Sigmoid colon (tissue), 7 donors: Measurements from ENCODE around the gene CD80. TPM values are rescaled to one million over a fixed set of nuclear protein-coding genes. Genes with fewer than 3 reads are reported as not detected.

Experiments
- DNase-seq: peaks from one replicate; pipeline ENCODE4 v3.0.0-alpha.2; 2019
- H3K27ac ChIP-seq, 4 donors: fragments of 200-600 bp; sonication (generic); one replicate each; pipeline ENCODE4 v1.5.1; 2016 to 2019; ENCODE audit warnings: mild to moderate bottlenecking in 1 of 4
- H3K27me3 ChIP-seq, 3 donors: fragments of 200-600 bp; sonication (generic); one replicate each; pipeline ENCODE4 v1.5.1; 2019; ENCODE audit warnings: mild to moderate bottlenecking in 1 of 3
- H3K36me3 ChIP-seq, 4 donors: fragments of 200-600 bp; sonication (generic); one replicate each; pipeline ENCODE4 v1.5.1; 2016 to 2019
- H3K4me1 ChIP-seq, 4 donors: fragments of 200-600 bp; sonication (generic); one replicate each; pipeline ENCODE4 v1.5.1; 2017 to 2019
- H3K4me3 ChIP-seq, 4 donors: fragments of 200-600 bp; sonication (generic); one replicate each; pipeline ENCODE4 v1.5.1; 2017 to 2019; ENCODE audit warnings: mild to moderate bottlenecking in 2 of 4, moderate library complexity in 1 of 4
- H3K9me3 ChIP-seq, 4 donors: fragments of 200-600 bp in 3 of 4; sonication (generic) in 3 of 4; one replicate each; pipeline versions ENCODE4 v1.5.1 to v1.6.1; 2013 to 2019
- EP300 ChIP-seq, 4 donors: sonication (generic); formaldehyde crosslinking; IDR thresholded peaks; one replicate each; pipeline ENCODE4 v1.6.1; 2017; ENCODE audit warnings: antibody characterized with exemption in 4 of 4
- POLR2A ChIP-seq, 2 donors: fragments of 450-650 bp; IDR thresholded peaks; one replicate each; pipeline ENCODE4 v1.6.1; 2016; ENCODE audit warnings: antibody characterized with exemption in 2 of 2, mild to moderate bottlenecking in 2 of 2, moderate library complexity in 2 of 2
- POLR2AphosphoS5 ChIP-seq, 4 donors: sonication (generic); formaldehyde crosslinking; IDR thresholded peaks; one replicate each; pipeline ENCODE4 v1.6.1; 2017; ENCODE audit warnings: antibody characterized with exemption in 4 of 4
- WGBS, 2 donors: extraction: QIAGEN DNeasy Blood & Tissue Kit; methylation state at CpG; one replicate each; pipeline ENCODE4 v1.1.7; 2013; 5-methylcytosine and 5-hydroxymethylcytosine counted together
- intact Hi-C: fragments of 100-400 bp; cut with DNase I; formaldehyde crosslinking; loops from one replicate; pipeline ENCODE4 v1.15.1; 2023
- polyA plus RNA-seq, 3 donors: library from polyadenylated mRNA; stranded (reverse); fragments of 200-250 nt; gene quantifications; one replicate each; pipeline ENCODE4 v1.2.3, GENCODE V29; 2013
- total RNA-seq, 4 donors: library from RNA; depleted of rRNA; stranded (reverse); fragments of >200 nt; gene quantifications; one replicate each; pipeline ENCODE4 v1.1.0, GENCODE V29; 2016
- TF ChIP-seq, protein P1 (sequence below), 4 experiments: fragments of 450-650 bp in 3 of 4; fragments of 200-600 bp in 1 of 4; IDR thresholded peaks; one replicate each; pipeline ENCODE4 v1.5.1; 2016 to 2019; ENCODE audit warnings: antibody characterized with exemption in 4 of 4, mild to moderate bottlenecking in 3 of 4, moderate library complexity in 2 of 4
- donor health status: healthy with polysubstance abuse.
- donor health status: Bipolar disorder and iron deficiency.
- donor health status: healthy.

Gene CD80
- total and polyA plus RNA-seq, 7 donors = 0.27 to 2.2 (median 1.6) TPM; not detected in 3

DNA sequence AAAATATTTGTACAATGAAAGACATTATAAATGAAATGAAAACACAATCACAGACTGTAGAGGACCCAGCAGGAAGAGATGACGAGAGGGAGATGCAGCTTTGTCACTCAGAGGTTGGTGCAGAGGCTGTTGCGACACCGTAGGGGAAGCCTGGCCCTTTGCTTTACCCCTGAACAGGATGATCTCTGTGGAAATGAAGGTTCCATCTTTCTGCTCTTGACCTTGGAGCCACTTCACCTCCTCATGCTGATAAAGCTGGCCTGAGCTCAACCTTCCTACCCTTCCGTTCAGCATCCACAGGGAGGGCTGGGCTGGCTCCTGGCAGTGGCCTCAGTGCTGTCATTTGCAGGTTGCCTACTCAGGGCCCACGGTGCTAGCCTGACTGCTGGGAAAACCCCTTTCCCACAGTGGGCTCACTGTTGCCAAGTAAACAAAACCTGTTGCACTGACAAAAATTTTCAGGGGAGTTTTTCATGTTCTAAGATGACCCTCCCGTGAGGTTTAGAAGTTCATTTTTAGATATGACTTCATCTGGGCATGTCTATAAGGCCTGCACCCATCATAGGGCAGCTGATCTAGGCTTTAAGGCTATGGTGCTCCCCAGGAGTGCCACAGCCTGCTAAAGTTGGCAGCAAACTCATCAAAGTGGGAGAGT is 3.0 kb upstream of the CD80 start:
- no peaks in the 10 kb centered on the region for H3K4me1 ChIP-seq
- H3K4me3 ChIP-seq = no peak overlapping the region
- no peaks in the 10 kb centered on the region for H3K36me3 ChIP-seq
- no peak overlapping the region for H3K27ac ChIP-seq
- intact Hi-C loops = no loop called here
- WGBS, 2 donors = 57 to 67% methylated on average over 6 of the region's 6 CpGs
- TF ChIP-seq, protein P1, sequence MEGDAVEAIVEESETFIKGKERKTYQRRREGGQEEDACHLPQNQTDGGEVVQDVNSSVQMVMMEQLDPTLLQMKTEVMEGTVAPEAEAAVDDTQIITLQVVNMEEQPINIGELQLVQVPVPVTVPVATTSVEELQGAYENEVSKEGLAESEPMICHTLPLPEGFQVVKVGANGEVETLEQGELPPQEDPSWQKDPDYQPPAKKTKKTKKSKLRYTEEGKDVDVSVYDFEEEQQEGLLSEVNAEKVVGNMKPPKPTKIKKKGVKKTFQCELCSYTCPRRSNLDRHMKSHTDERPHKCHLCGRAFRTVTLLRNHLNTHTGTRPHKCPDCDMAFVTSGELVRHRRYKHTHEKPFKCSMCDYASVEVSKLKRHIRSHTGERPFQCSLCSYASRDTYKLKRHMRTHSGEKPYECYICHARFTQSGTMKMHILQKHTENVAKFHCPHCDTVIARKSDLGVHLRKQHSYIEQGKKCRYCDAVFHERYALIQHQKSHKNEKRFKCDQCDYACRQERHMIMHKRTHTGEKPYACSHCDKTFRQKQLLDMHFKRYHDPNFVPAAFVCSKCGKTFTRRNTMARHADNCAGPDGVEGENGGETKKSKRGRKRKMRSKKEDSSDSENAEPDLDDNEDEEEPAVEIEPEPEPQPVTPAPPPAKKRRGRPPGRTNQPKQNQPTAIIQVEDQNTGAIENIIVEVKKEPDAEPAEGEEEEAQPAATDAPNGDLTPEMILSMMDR (IDR thresholded peaks at IDR 0.05) = no peak
- no peak for TF ChIP-seq POLR2AphosphoS5 (IDR thresholded peaks at IDR 0.05)
- no peak for TF ChIP-seq POLR2A (IDR thresholded peaks at IDR 0.05)
- no peak for TF ChIP-seq EP300 (IDR thresholded peaks at IDR 0.05)
- DNase-seq = no peak
- H3K27me3 ChIP-seq = no peaks in the 10 kb centered on the region
- no peaks in the 10 kb centered on the region for H3K9me3 ChIP-seq

DNA sequence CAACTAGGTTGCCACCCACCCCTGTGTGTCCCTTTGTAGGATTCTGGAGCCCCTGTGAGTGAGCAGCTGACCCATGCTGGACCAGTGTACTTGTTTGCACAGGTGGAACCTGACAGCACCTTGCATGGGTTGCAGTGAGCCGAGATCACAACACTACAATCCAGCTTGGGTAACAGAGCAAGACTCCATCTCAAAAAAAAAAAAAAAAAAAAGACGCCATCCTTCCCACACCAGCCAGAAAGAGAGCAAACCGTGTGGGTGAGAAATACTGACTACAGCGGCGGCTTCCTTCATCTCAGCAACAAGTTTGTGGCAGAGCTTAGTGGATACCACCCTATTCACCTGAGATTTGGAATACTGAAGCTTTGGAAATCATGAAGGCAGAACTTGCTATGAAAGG is 746 bp upstream of the CD80 start:
- TF ChIP-seq, protein P1 (IDR thresholded peaks at IDR 0.05) = no peak
- no peak for TF ChIP-seq EP300 (IDR thresholded peaks at IDR 0.05)
- TF ChIP-seq POLR2AphosphoS5 (IDR thresholded peaks at IDR 0.05) = no peak
- no peak for TF ChIP-seq POLR2A (IDR thresholded peaks at IDR 0.05)
- no peak overlapping the region for H3K27ac ChIP-seq
- DNase-seq = no peak
- H3K27me3 ChIP-seq = no peaks in the 10 kb centered on the region
- 86 to 89% methylated on average over 5 of the region's 5 CpGs for WGBS, 2 donors
- H3K4me3 ChIP-seq = no peak overlapping the region
- no peaks in the 10 kb centered on the region for H3K36me3 ChIP-seq
- H3K4me1 ChIP-seq = no peaks in the 10 kb centered on the region
- no peaks in the 10 kb centered on the region for H3K9me3 ChIP-seq
- intact Hi-C loops = no loop called here

DNA sequence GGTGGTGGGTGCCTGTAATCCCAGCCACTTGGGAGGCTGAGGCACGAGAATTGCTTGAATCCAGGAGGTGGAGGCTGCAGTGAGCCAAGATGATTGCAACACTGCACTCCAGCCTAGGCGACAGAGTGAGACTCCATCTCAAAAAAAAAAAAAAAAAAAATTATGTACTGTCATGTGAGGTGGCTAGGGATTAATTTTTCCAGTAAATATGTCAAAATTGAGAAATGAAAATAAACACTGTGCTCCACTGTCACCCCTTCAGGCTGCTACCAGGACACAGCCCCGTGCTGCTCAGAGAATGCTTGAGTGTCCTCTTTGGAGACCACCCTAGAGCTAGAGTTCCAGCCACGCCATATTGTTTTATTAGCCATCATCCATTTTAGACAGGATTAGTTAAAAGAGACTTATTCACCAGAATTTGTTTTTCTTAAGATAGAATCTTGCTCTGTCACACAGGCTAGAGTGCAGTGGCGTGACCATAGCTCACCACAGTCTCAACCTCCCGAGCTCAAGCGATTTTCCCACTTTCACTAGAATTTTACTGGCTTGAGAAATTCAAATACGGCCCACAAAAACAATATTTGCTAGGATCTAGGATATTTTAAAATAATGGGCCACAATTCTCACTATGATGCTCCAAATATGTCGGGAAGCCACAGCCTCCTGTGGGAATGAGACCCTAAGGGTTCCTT is 642 bp downstream of the CD80 start:
- whole genome bisulfite sequencing, 2 donors = 86% methylated on average over 9 of the region's 9 CpGs
- DNase-seq = no peak
- H3K36me3 ChIP-seq = no peaks in the 10 kb centered on the region
- H3K27me3 ChIP-seq = no peaks in the 10 kb centered on the region
- no peak overlapping the region for H3K4me3 ChIP-seq
- H3K27ac ChIP-seq = no peak overlapping the region
- TF ChIP-seq POLR2AphosphoS5 (IDR thresholded peaks at IDR 0.05) (no peak), EP300 (IDR thresholded peaks at IDR 0.05) (no peak)
- intact Hi-C loops = no loop called here
- H3K4me1 ChIP-seq = no peaks in the 10 kb centered on the region
- no peaks in the 10 kb centered on the region for H3K9me3 ChIP-seq

DNA sequence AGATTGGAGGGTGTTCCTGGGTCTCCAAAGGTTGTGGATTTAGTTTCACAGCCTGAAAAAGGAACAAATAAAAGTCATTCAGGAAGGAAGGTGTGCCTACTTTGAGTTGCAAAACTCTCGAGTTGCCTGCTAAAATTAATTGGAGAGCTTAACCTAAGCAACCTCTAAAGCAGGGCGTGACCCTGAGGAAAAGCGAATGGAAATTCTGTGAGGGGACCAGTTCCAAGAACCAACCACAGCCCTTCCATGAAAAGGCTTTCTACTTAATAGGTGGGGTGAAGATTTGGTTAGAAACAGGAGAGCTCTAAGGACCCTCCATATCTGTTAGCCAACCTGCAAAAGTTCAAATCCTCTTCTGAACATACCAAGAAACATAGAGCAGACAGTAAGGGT is 1.5 kb downstream of the CD80 start:
- TF ChIP-seq POLR2AphosphoS5 (IDR thresholded peaks at IDR 0.05) = no peak
- TF ChIP-seq POLR2A (IDR thresholded peaks at IDR 0.05) = no peak
- TF ChIP-seq, protein P1 (IDR thresholded peaks at IDR 0.05) = no peak
- no peak for TF ChIP-seq EP300 (IDR thresholded peaks at IDR 0.05)
- Histone ChIP-seq H3K36me3 (no peaks in the 10 kb centered on the region), H3K4me3 (no peak overlapping the region), H3K4me1 (no peaks in the 10 kb centered on the region), H3K27ac (no peak overlapping the region), H3K9me3 (no peaks in the 10 kb centered on the region), H3K27me3 (no peaks in the 10 kb centered on the region)
- no peak for DNase-seq
- intact Hi-C loops = no loop called here
- WGBS, 2 donors = 62 to 70% methylated on average over 3 of the region's 3 CpGs

DNA sequence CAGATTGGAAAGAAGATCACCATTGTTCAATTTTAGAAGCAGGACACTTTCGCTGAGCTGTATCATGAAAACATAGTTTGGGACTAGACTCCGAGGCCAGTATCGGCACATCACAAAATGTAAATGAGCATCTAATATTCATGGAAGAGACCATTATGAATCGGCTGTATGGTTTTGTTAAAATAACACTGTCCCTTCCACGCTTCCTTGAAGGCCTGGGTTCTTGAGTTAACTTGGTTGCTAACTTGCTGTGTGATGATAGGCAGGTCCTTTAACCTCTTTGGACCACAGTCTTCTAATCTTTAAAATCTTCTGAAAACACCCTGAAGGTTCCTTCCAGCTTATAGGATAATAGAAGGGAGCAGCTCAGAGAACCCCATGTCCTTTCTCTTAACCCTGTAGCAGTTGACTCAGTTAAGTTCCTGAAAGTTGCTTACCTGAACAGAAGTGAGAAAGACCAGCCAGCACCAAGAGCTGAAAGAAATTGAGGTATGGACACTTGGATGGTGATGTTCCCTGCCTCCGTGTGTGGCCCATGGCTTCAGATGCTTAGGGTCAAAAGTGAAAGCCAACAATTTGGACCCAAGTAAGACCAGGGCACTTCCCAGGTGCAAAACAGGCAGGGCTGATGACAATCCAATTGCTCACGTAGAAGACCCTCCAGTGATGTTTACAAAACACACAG is 2.1 kb downstream of the CD80 start:
- TF ChIP-seq POLR2AphosphoS5 (IDR thresholded peaks at IDR 0.05) (no peak), EP300 (IDR thresholded peaks at IDR 0.05) (no peak), POLR2A (IDR thresholded peaks at IDR 0.05) (no peak)
- TF ChIP-seq, protein P1 (IDR thresholded peaks at IDR 0.05) = no peak
- Histone ChIP-seq H3K27me3 (no peaks in the 10 kb centered on the region), H3K9me3 (no peaks in the 10 kb centered on the region), H3K27ac (no peak overlapping the region), H3K36me3 (no peaks in the 10 kb centered on the region), H3K4me1 (no peaks in the 10 kb centered on the region), H3K4me3 (no peak overlapping the region)
- no peak for DNase-seq
- 87 to 89% methylated on average over 7 of the region's 7 CpGs for WGBS, 2 donors
- intact Hi-C loops = no loop called here
